Measurements from ENCODE around the gene TAGLN.

DNA sequence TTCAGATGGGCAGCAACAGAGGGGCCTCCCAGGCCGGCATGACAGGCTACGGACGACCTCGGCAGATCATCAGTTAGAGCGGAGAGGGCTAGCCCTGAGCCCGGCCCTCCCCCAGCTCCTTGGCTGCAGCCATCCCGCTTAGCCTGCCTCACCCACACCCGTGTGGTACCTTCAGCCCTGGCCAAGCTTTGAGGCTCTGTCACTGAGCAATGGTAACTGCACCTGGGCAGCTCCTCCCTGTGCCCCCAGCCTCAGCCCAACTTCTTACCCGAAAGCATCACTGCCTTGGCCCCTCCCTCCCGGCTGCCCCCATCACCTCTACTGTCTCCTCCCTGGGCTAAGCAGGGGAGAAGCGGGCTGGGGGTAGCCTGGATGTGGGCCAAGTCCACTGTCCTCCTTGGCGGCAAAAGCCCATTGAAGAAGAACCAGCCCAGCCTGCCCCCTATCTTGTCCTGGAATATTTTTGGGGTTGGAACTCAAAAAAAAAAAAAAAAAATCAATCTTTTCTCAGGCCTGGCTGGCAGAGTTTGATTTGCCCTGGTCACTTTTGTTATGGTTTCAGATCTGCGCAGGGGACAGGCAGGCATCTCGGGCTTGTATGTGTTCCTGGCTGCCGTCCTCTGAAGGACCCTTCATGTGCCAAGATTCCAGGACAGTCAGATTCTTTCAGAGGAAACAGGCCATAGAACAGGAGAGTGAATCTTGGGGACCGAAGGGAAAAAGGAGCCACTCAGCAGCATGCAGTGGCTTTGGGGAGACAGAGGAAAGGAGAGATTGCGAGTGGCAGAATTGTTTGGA, 5.3 kb downstream of the TAGLN start:
- TF ChIP-seq EZH2phosphoT487 (IDR thresholded peaks at IDR 0.05; ENCODE audit: low read length) (no peak), EZH2 (optimal IDR thresholded peaks at IDR 0.05; ENCODE audit: low read depth, low read length) (no peak)

All from MM.1S (cell line).